IMR-90 (cell line): ENCODE measurements around the gene ZC3H4. TPM values are rescaled to one million over a fixed set of nuclear protein-coding genes. Genes with fewer than 3 reads are reported as not detected.

Experiments used
- ATAC-seq: fragments of 200-7000 bp; cut with Tn5 transposase; 2 replicates; pipeline ENCODE4 v1.9.1; 2020; ENCODE audit warnings: low read depth, mild to moderate bottlenecking, moderate library complexity
- BruUV-seq: library from RNA; stranded (reverse); fragments of 400-500 nt; replicated peaks from 2 replicates; lab custom pipeline; 2021; lab: Mats Ljungman, UMichigan
- CTCF ChIA-PET: fragments of 300-600 bp; formaldehyde crosslinking; extraction: SDS; loops from one replicate; lab custom pipeline; 2021; ENCODE audit warnings: antibody characterized with exemption; lab: Yijun Ruan, JAX
- POLR2A ChIA-PET: fragments of 300-600 bp; sonication (Branson Sonifier 250); formaldehyde crosslinking; loops from one replicate; lab custom pipeline; 2022; ENCODE audit warnings: antibody characterized with exemption; ENCODE audit not compliant: unreplicated experiment; lab: Charles Lee
- DNase-seq: peaks from one replicate; pipeline ENCODE4 v3.0.0; 2013
- H2AFZ ChIP-seq: replicated peaks from 2 replicates; pipeline ENCODE3; 2013; ENCODE audit warnings: low read length, mild to moderate bottlenecking; ENCODE audit not compliant: poor library complexity
- H2AK5ac ChIP-seq: 2 replicates; pipeline ENCODE4 v1.6.1; 2013; ENCODE audit warnings: low read depth, low read length, inconsistent platforms
- H2AK9ac ChIP-seq: replicated peaks from 2 replicates; pipeline ENCODE3; 2013; ENCODE audit warnings: mild to moderate bottlenecking, low read depth, low read length, moderate library complexity; ENCODE audit not compliant: poor library complexity
- H2BK120ac ChIP-seq: 2 replicates; pipeline ENCODE4 v1.6.1; 2013; ENCODE audit warnings: low read depth, low read length, inconsistent platforms
- H2BK15ac ChIP-seq: 3 replicates; pipeline ENCODE4 v1.6.1; 2013; ENCODE audit warnings: low read depth, low read length, inconsistent platforms
- H2BK20ac ChIP-seq: 2 replicates; pipeline ENCODE4 v1.6.1; 2013; ENCODE audit warnings: low read depth, mild to moderate bottlenecking, inconsistent platforms, low read length, moderate library complexity
- H2BK5ac ChIP-seq: 2 replicates; pipeline ENCODE4 v1.6.1; 2013; ENCODE audit warnings: mild to moderate bottlenecking, low read depth, low read length, inconsistent platforms; ENCODE audit not compliant: poor library complexity, severe bottlenecking
- H3K14ac ChIP-seq: replicated peaks from 2 replicates; pipeline ENCODE4 v1.6.1; 2013; ENCODE audit warnings: low read depth, low read length, inconsistent platforms
- H3K18ac ChIP-seq: 2 replicates; pipeline ENCODE4 v1.6.1; 2013; ENCODE audit warnings: low read depth, low read length, control low read depth
- H3K23ac ChIP-seq: 2 replicates; pipeline ENCODE4 v1.6.1; 2013; ENCODE audit warnings: low read depth, low read length, inconsistent platforms
- H3K27ac ChIP-seq: 2 replicates; pipeline ENCODE4 v1.5.1; 2013; ENCODE audit warnings: mild to moderate bottlenecking, control low read depth, low read length; ENCODE audit not compliant: insufficient read depth
- H3K27me3 ChIP-seq: 2 replicates; pipeline ENCODE4 v1.6.1; 2013; ENCODE audit warnings: low read length; ENCODE audit not compliant: control insufficient read depth, insufficient read depth
- H3K36me3 ChIP-seq: 2 replicates; pipeline ENCODE4 v1.6.1; 2013; ENCODE audit warnings: low read length, mixed read lengths; ENCODE audit not compliant: control insufficient read depth, insufficient read depth
- H3K4ac ChIP-seq: 2 replicates; pipeline ENCODE4 v1.6.1; 2013; ENCODE audit warnings: low read depth, low read length, inconsistent platforms
- H3K4me1 ChIP-seq: 2 replicates; pipeline ENCODE4 v1.6.1; 2013; ENCODE audit warnings: low read length, mixed read lengths; ENCODE audit not compliant: control insufficient read depth, insufficient read depth
- H3K4me2 ChIP-seq: 2 replicates; pipeline ENCODE4 v1.6.1; 2013; ENCODE audit warnings: low read depth, mild to moderate bottlenecking, control low read depth, low read length, moderate library complexity
- H3K4me3 ChIP-seq: 2 replicates; pipeline ENCODE4 v1.5.1; 2013; ENCODE audit warnings: low read depth, mild to moderate bottlenecking, control low read depth, low read length, moderate library complexity; ENCODE audit not compliant: insufficient read depth
- H3K56ac ChIP-seq: 2 replicates; pipeline ENCODE4 v1.6.1; 2013; ENCODE audit warnings: low read length, inconsistent platforms; ENCODE audit not compliant: insufficient read depth; ENCODE audit errors: extremely low read depth
- H3K79me1 ChIP-seq, 2 experiments: 2 replicates each; pipeline ENCODE4 v1.6.1; 2013; ENCODE audit warnings: low read length in 2 of 2, inconsistent platforms in 1 of 2, low read depth in 1 of 2
- H3K9ac ChIP-seq: 2 replicates; pipeline ENCODE4 v1.6.1; 2013; ENCODE audit warnings: low read depth, low read length, control low read depth
- H3K9me1 ChIP-seq: 2 replicates; pipeline ENCODE4 v1.6.1; 2013; ENCODE audit warnings: low read length, inconsistent platforms; ENCODE audit not compliant: insufficient read depth
- H3K9me3 ChIP-seq: 2 replicates; pipeline ENCODE4 v1.6.1; 2013; ENCODE audit warnings: low read length; ENCODE audit not compliant: control insufficient read depth, insufficient read depth
- H4K20me1 ChIP-seq: 2 replicates; pipeline ENCODE4 v1.6.1; 2013; ENCODE audit warnings: low read length, inconsistent platforms; ENCODE audit not compliant: insufficient read depth
- H4K5ac ChIP-seq: 2 replicates; pipeline ENCODE4 v1.6.1; 2013; ENCODE audit warnings: mild to moderate bottlenecking, low read depth, low read length, control low read depth
- H4K8ac ChIP-seq, 2 experiments: 2 replicates each; pipeline ENCODE4 v1.6.1; 2013; ENCODE audit warnings: low read depth in 2 of 2, low read length in 2 of 2, control low read depth in 1 of 2, inconsistent platforms in 1 of 2
- H4K91ac ChIP-seq: 2 replicates; pipeline ENCODE4 v1.6.1; 2013; ENCODE audit warnings: low read depth, low read length, inconsistent platforms; ENCODE audit not compliant: insufficient read depth
- BHLHE40 ChIP-seq: fragments of 150-350 bp; IDR thresholded peaks from 2 replicates; pipeline ENCODE4 v1.6.1; 2016; ENCODE audit warnings: mild to moderate bottlenecking, low read depth, low read length
- CEBPB ChIP-seq: IDR thresholded peaks from 2 replicates; pipeline ENCODE4 v1.6.1; 2012; ENCODE audit warnings: low read depth, low read length, improper control_type of control experiment
- FOS ChIP-seq: fragments of 150-350 bp; IDR thresholded peaks from 2 replicates; pipeline ENCODE4 v1.6.1; 2016; ENCODE audit warnings: low read depth, low read length
- MAZ ChIP-seq: IDR thresholded peaks from 2 replicates; pipeline ENCODE4 v1.6.1; 2012; ENCODE audit warnings: low read depth, mild to moderate bottlenecking, low read length, improper control_type of control experiment, moderate library complexity, borderline replicate concordance
- WGBS, 2 experiments: methylation state at CpG; one replicate each; pipeline versions ENCODE4 v1.1.5 to v1.1.7; 2013; ENCODE audit warnings: missing lambda C conversion rate in 2 of 2; ENCODE audit not compliant: insufficient read length in 1 of 2; ENCODE audit errors: extremely low coverage in 2 of 2; 5-methylcytosine and 5-hydroxymethylcytosine counted together
- dilution Hi-C: fragments of 300-500 bp; cut with HindIII; formaldehyde crosslinking; loops from one replicate; pipeline ENCODE4 v1.14.3; 2018; ENCODE audit warnings: low sequenced_read_pairs; ENCODE audit not compliant: unreplicated experiment
- in situ Hi-C: fragments of 300-500 bp; cut with MboI; formaldehyde crosslinking; loops from 3 replicates; pipeline ENCODE4 v1.14.3; 2019; ENCODE audit warnings: low sequenced_read_pairs, inconsistent platforms, mixed read lengths
- intact Hi-C: fragments of 100-400 bp; cut with micrococcal nuclease; formaldehyde crosslinking; loops from 2 replicates; pipeline ENCODE4 v1.10.0; 2022
- polyA plus RNA-seq, 3 experiments: library from polyadenylated mRNA; depleted of rRNA; stranded (reverse); fragments of >200 nt; gene quantifications; 2 replicates each; pipeline ENCODE4 v1.2.3, GENCODE V29; 2012; ENCODE audit warnings: low replicate concordance in 1 of 3
- total RNA-seq: library from RNA; depleted of rRNA; stranded (reverse); fragments of >200 nt; gene quantifications from 2 replicates; pipeline ENCODE4 v1.2.3, GENCODE V29; 2012
- TF ChIP-seq, protein P1 (sequence below): conservative IDR thresholded peaks from 2 replicates; pipeline ENCODE4 v1.5.1; 2012; ENCODE audit warnings: mild to moderate bottlenecking, low read depth, low read length, improper control_type of control experiment

Gene ZC3H4
- total and polyA plus RNA-seq, 2 of the 4 experiments (the other 2 are of a cell fraction), result 3.9 to 8.9 TPM

DNA sequence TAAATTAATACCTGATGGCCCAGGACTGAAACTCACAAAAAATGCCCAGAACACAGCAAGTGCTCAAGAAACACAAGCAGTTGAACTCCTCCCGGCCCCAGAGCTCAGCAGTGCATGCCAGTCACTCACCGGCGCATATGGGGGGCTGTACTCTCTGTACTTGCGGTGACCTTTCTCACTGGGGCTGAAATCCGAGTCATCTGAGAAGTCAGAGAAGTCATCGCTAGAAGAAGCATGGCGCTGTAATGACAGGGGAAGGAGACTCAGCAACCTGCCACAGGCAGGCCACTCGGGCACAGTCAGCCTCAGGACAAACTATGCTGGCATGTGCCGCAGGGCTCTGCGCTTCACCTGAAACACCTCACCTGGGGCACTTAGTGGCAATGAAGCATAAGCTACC, 19.7 kb downstream of the ZC3H4 start:
- Histone ChIP-seq H3K23ac (no peak overlapping the region), H3K9ac (no peak overlapping the region), H3K36me3 (peaks cover 35% of the 10 kb centered on the region), H4K8ac (no peak overlapping the region), H3K4ac (no peak overlapping the region), H3K27me3 (no peaks in the 10 kb centered on the region), H3K79me1 (peaks cover 39 to 75% of the 10 kb centered on the region in 2 experiments), H3K4me3 (no peak overlapping the region), H3K4me2 (no peak overlapping the region), H3K27ac (no peak overlapping the region), H2AFZ (no peak overlapping the region), H4K20me1 (peaks cover 50% of the 10 kb centered on the region), H3K56ac (no peak overlapping the region), H2BK120ac (no peak overlapping the region), H2AK5ac (no peak overlapping the region), H3K4me1 (peaks cover 7% of the 10 kb centered on the region; the same call in 1 of the 2 replicates), H2AK9ac (no peak overlapping the region), H3K9me1 (peaks cover 22% of the 10 kb centered on the region), H4K5ac (no peak overlapping the region), H4K91ac (no peak overlapping the region), H3K18ac (no peak overlapping the region), H3K14ac (no peak overlapping the region), H2BK5ac (no peak overlapping the region), H2BK15ac (no peak overlapping the region), H2BK20ac (no peak overlapping the region), H3K9me3 (no peaks in the 10 kb centered on the region)
- ATAC-seq, result no peak
- intact Hi-C loops (no loop called here), in situ Hi-C loops (no loop called here), dilution Hi-C loops (no loop called here)
- no peak for DNase-seq
- no TSS peak for BruUV-seq
- ChIA-PET POLR2A (no interaction called here), CTCF (interaction anchor here (1.3 kb wide), 1 partner anchor 32 kb away, joined by 3 read pairs; no protein-coding TSS in a partner anchor)
- TF ChIP-seq FOS, result no peak
- no peak for TF ChIP-seq CEBPB
- no peak for TF ChIP-seq MAZ
- TF ChIP-seq, protein P1, sequence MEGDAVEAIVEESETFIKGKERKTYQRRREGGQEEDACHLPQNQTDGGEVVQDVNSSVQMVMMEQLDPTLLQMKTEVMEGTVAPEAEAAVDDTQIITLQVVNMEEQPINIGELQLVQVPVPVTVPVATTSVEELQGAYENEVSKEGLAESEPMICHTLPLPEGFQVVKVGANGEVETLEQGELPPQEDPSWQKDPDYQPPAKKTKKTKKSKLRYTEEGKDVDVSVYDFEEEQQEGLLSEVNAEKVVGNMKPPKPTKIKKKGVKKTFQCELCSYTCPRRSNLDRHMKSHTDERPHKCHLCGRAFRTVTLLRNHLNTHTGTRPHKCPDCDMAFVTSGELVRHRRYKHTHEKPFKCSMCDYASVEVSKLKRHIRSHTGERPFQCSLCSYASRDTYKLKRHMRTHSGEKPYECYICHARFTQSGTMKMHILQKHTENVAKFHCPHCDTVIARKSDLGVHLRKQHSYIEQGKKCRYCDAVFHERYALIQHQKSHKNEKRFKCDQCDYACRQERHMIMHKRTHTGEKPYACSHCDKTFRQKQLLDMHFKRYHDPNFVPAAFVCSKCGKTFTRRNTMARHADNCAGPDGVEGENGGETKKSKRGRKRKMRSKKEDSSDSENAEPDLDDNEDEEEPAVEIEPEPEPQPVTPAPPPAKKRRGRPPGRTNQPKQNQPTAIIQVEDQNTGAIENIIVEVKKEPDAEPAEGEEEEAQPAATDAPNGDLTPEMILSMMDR, result no peak
- TF ChIP-seq BHLHE40, result no peak
- 88% methylated on average over 8 of the region's 10 CpGs; no CpG with 5 or more reads in 1 of the 2 experiments for WGBS, 2 experiments
